Uterus (tissue), 4 donors: ENCODE results near the gene HEATR3. TPM values are rescaled to one million over a fixed set of nuclear protein-coding genes. Genes with fewer than 3 reads are reported as not detected.

Source experiments
- DNase-seq, 2 donors: peaks; one replicate each; pipeline ENCODE4 v3.0.0-alpha.2; 2019 to 2020
- H3K27ac ChIP-seq, 2 donors: fragments of 200-600 bp; sonication (generic); 1 replicate in 1 of 2; 2 replicates in 1 of 2; pipeline ENCODE4 v1.5.1; 2016 to 2018
- H3K27me3 ChIP-seq, 2 donors: fragments of 200-600 bp; sonication (generic); one replicate each; pipeline ENCODE4 v1.5.1; 2018 to 2019; ENCODE audit warnings: control low read depth in 1 of 2
- H3K36me3 ChIP-seq, 2 donors: fragments of 200-600 bp; sonication (generic); one replicate each; pipeline ENCODE4 v1.5.1; 2019; ENCODE audit warnings: control low read depth in 1 of 2
- H3K4me1 ChIP-seq, 2 donors: fragments of 200-600 bp; sonication (generic); one replicate each; pipeline ENCODE4 v1.5.1; 2018 to 2019; ENCODE audit warnings: control low read depth in 1 of 2
- H3K4me3 ChIP-seq, 2 donors: fragments of 200-600 bp; sonication (generic); 1 replicate in 1 of 2; 2 replicates in 1 of 2; pipeline ENCODE4 v1.5.1; 2018 to 2019; ENCODE audit warnings: mild to moderate bottlenecking in 1 of 2
- H3K9me3 ChIP-seq, 2 donors: fragments of 200-600 bp; sonication (generic); one replicate each; pipeline ENCODE4 v1.5.1; 2019; ENCODE audit warnings: control low read depth in 1 of 2
- CTCF ChIP-seq, 4 experiments: fragments of 200-600 bp in 2 of 4; fragments of 450-650 bp in 2 of 4; sonication (generic) in 2 of 4; IDR thresholded peaks; one replicate each; pipeline ENCODE4 v1.5.1; 2016 to 2019; ENCODE audit warnings: antibody characterized with exemption in 4 of 4, mild to moderate bottlenecking in 2 of 4, moderate library complexity in 1 of 4
- POLR2A ChIP-seq, 2 donors: fragments of 450-650 bp; IDR thresholded peaks; one replicate each; pipeline ENCODE4 v1.6.1; 2016; ENCODE audit warnings: antibody characterized with exemption in 2 of 2, mild to moderate bottlenecking in 1 of 2, moderate library complexity in 1 of 2
- intact Hi-C: fragments of 100-400 bp; cut with DNase I; formaldehyde crosslinking; loops from one replicate; pipeline ENCODE4 v1.15.1; 2023; ENCODE audit warnings: low total_unique reads
- total RNA-seq, 4 donors: library from RNA; depleted of rRNA in 3 of 4; stranded (reverse); fragments of >200 nt in 3 of 4; gene quantifications; one replicate each; pipeline versions ENCODE4 v1.1.0 to v1.2.4, GENCODE V29; 2014 to 2023
- donor health status: DM: yes; HTN: yes; CAD: no.

The HEATR3 gene
- total RNA-seq, 4 donors from 2014 or later: 8.2 to 53.0 (median 15.5) TPM

- H3K9me3 ChIP-seq: no peaks in the 10 kb centered on the region
- H3K27me3 ChIP-seq: no peaks in the 10 kb centered on the region
- no peaks in the 10 kb centered on the region for H3K4me1 ChIP-seq
- H3K36me3 ChIP-seq: no peaks in the 10 kb centered on the region
- DNase-seq: no peak
- no peak for TF ChIP-seq CTCF (IDR thresholded peaks at IDR 0.05)
- TF ChIP-seq POLR2A (IDR thresholded peaks at IDR 0.05): no peak
- no peak overlapping the region for H3K27ac ChIP-seq
- intact Hi-C loops: no loop called here
- no peak overlapping the region for H3K4me3 ChIP-seq
Observed at GRCh38 chr16:50043358-50043757, 22.4 kb upstream of the HEATR3 start.

GRCh38 chr16:50045412-50045811 lies 20.4 kb upstream of the HEATR3 start:
- no peak for TF ChIP-seq CTCF (IDR thresholded peaks at IDR 0.05)
- TF ChIP-seq POLR2A (IDR thresholded peaks at IDR 0.05): no peak

GRCh38 chr16:50046853-50047252 lies 18.9 kb upstream of the HEATR3 start:
- Histone ChIP-seq H3K27ac (no peak overlapping the region), H3K36me3 (no peaks in the 10 kb centered on the region), H3K4me3 (no peak overlapping the region), H3K9me3 (no peaks in the 10 kb centered on the region), H3K4me1 (no peaks in the 10 kb centered on the region), H3K27me3 (no peaks in the 10 kb centered on the region)
- no peak for TF ChIP-seq POLR2A (IDR thresholded peaks at IDR 0.05)
- intact Hi-C loops: no loop called here
- no peak for DNase-seq

More at GRCh38 chr16:50045412-50045811, 20.4 kb upstream of the HEATR3 start:
- Histone ChIP-seq H3K27me3 (no peaks in the 10 kb centered on the region), H3K36me3 (no peaks in the 10 kb centered on the region), H3K27ac (no peak overlapping the region), H3K4me1 (no peaks in the 10 kb centered on the region), H3K4me3 (no peak overlapping the region), H3K9me3 (no peaks in the 10 kb centered on the region)
- intact Hi-C loops: no loop called here
- no peak for DNase-seq

- H3K4me1 ChIP-seq: no peaks in the 10 kb centered on the region
- no peaks in the 10 kb centered on the region for H3K27me3 ChIP-seq
- no peak for DNase-seq
- TF ChIP-seq POLR2A (IDR thresholded peaks at IDR 0.05) (no peak), CTCF (IDR thresholded peaks at IDR 0.05) (no peak)
- no peak overlapping the region for H3K4me3 ChIP-seq
- H3K9me3 ChIP-seq: no peaks in the 10 kb centered on the region
- no peaks in the 10 kb centered on the region for H3K36me3 ChIP-seq
- H3K27ac ChIP-seq: no peak overlapping the region
- intact Hi-C loops: no loop called here
Observed at GRCh38 chr16:50047864-50048263, 17.9 kb upstream of the HEATR3 start.

- intact Hi-C loops: no loop called here
- H3K27ac ChIP-seq: no peak overlapping the region
- no peaks in the 10 kb centered on the region for H3K27me3 ChIP-seq
- no peak for DNase-seq
- TF ChIP-seq CTCF (IDR thresholded peaks at IDR 0.05): no peak
- no peak for TF ChIP-seq POLR2A (IDR thresholded peaks at IDR 0.05)
- H3K4me3 ChIP-seq: no peak overlapping the region
- H3K36me3 ChIP-seq: no peaks in the 10 kb centered on the region
- H3K9me3 ChIP-seq: no peaks in the 10 kb centered on the region
- H3K4me1 ChIP-seq: no peaks in the 10 kb centered on the region
Observed at GRCh38 chr16:50050802-50051201, 15.0 kb upstream of the HEATR3 start.

GRCh38 chr16:50056226-50056625 lies 9.5 kb upstream of the HEATR3 start:
- Histone ChIP-seq H3K27me3 (no peaks in the 10 kb centered on the region), H3K4me3 (no peak overlapping the region), H3K36me3 (no peaks in the 10 kb centered on the region), H3K27ac (no peak overlapping the region), H3K9me3 (no peaks in the 10 kb centered on the region), H3K4me1 (no peaks in the 10 kb centered on the region)
- DNase-seq: no peak
- TF ChIP-seq POLR2A (IDR thresholded peaks at IDR 0.05) (no peak), CTCF (IDR thresholded peaks at IDR 0.05) (no peak)
- intact Hi-C loops: no loop called here
